Purkinje cell (primary cell): ENCODE data around the gene CROT. TPM values are rescaled to one million over a fixed set of nuclear protein-coding genes. Genes with fewer than 3 reads are reported as not detected.

Experiments used
- polyA plus RNA-seq: library from polyadenylated mRNA; unstranded; fragments of >200 nt; fragmentation: Nextera tagmentation; gene quantifications from 2 replicates; pipeline ENCODE4 v1.2.1, GENCODE V29; 2014

Gene CROT, protein sequence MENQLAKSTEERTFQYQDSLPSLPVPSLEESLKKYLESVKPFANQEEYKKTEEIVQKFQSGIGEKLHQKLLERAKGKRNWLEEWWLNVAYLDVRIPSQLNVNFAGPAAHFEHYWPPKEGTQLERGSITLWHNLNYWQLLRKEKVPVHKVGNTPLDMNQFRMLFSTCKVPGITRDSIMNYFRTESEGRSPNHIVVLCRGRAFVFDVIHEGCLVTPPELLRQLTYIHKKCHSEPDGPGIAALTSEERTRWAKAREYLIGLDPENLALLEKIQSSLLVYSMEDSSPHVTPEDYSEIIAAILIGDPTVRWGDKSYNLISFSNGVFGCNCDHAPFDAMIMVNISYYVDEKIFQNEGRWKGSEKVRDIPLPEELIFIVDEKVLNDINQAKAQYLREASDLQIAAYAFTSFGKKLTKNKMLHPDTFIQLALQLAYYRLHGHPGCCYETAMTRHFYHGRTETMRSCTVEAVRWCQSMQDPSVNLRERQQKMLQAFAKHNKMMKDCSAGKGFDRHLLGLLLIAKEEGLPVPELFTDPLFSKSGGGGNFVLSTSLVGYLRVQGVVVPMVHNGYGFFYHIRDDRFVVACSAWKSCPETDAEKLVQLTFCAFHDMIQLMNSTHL
- 4.4 and 16.8 TPM in 2 replicates for polyA plus RNA-seq

DNA sequence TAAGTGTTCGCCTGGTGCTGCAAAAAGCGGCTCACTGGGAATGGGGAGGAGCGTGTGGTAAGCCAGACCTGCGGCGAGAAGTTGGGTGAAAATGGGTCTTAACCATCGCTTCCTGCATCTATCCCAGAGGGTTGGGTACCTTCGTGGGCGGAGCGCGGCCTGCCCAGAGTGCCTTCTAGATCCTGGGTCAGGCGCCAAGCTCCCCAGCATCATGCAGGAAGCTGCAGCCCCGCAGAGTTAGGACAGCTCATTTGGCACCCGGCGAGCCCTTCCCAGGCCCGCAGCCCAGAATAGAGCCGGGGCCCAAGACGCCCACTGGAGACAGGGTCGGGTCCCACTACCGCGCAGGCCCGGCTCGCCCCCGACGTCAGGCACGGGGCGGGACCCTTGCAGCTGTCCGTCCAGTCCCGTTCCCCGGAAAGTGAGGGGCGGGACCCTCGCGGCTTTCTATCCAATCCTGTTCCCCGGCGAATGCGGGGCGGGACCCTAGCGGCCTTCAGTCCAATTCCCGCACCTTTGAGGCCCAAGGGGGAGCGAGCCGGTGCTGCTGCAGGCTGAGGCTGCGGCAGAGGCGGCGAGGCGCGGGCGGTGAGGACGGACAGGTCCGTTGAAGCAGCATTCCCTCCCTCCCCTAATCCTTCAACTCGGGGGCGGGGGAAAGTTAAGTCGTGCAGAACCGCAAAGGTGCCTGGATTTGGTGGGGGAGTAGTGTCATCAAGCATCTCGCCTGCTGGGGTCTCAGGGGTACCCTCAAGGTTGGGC is at the start of gene CROT:
Gene CROT, plus strand, starts transcription at position 499 of the 762 bp plus-strand sequence. CDS start 3,405 bp downstream, outside the sequence.

Other genes starting within 250 kb of the CROT start
- gene DMTF1, start 193.2 kb upstream of the CROT start, polyA plus RNA-seq: 36.9 and 46.9 TPM in 2 replicates
- 5.3 and 8.2 TPM in 2 replicates for gene TMEM243, start 125.9 kb upstream of the CROT start, polyA plus RNA-seq
- not detected in 2 replicates for gene ABCB4, start 130.0 kb downstream of the CROT start, polyA plus RNA-seq